A549 (cell line): ENCODE results near the gene SKIL. TPM values are rescaled to one million over a fixed set of nuclear protein-coding genes. Genes with fewer than 3 reads are reported as not detected.
A peak's percentile ranks its signal among the peaks of the same experiment; 100 is the strongest.

ENCODE experiments used
- ATAC-seq, 2 experiments: fragments of 200-7000 bp in 1 of 2; fragments of >200 bp in 1 of 2; cut with Nextera tagmentation in 1 of 2; cut with Tn5 transposase in 1 of 2; 3 replicates each; pipeline versions ENCODE4 v1.8.0 to v1.9.1; 2018 to 2020; ENCODE audit warnings: mild to moderate bottlenecking in 1 of 2, moderate library complexity in 1 of 2
- CTCF ChIA-PET: fragments of 300-600 bp; sonication (Branson Sonifier 250); formaldehyde crosslinking; extraction: SDS; loops from one replicate; lab custom pipeline; 2021; ENCODE audit warnings: antibody characterized with exemption, inconsistent platforms; lab: Yijun Ruan, JAX
- POLR2A ChIA-PET: fragments of 350-600 bp; formaldehyde crosslinking; extraction: SDS; loops from one replicate; lab custom pipeline; 2021; ENCODE audit warnings: antibody characterized with exemption, inconsistent platforms; lab: Yijun Ruan, JAX
- DNase-seq, 2 experiments: peaks; one replicate each; pipeline versions ENCODE4 v3.0.0 to v3.0.0-alpha.2; 2011 to 2016; ENCODE audit warnings: low read depth in 1 of 2, low spot score in 1 of 2
- FAIRE-seq: peaks from 2 replicates; lab custom pipeline; 2011; peaks lifted over from hg19 to GRCh38; lab: Jason Lieb, UNC
- H3K27ac ChIP-seq, 2 experiments: fragments of >200 bp; sonication (Bioruptor Twin); formaldehyde crosslinking; 3 replicates each; pipeline ENCODE4 v1.5.1; 2016 to 2017
- H3K4me1 ChIP-seq: fragments of >200 bp; sonication (Bioruptor Twin); formaldehyde crosslinking; 3 replicates; pipeline ENCODE4 v1.6.1; 2016
- H3K4me2 ChIP-seq: fragments of >200 bp; sonication (Bioruptor Twin); formaldehyde crosslinking; 3 replicates; pipeline ENCODE4 v1.6.1; 2016
- H3K4me3 ChIP-seq: fragments of >200 bp; sonication (Bioruptor Twin); formaldehyde crosslinking; 3 replicates; pipeline ENCODE4 v1.5.1; 2016
- H3K9me3 ChIP-seq: fragments of >200 bp; sonication (Bioruptor Twin); formaldehyde crosslinking; 3 replicates; pipeline ENCODE4 v1.6.1; 2016
- CBX2 ChIP-seq: fragments of 200-600 bp; sonication (generic); IDR thresholded peaks from 2 replicates; pipeline ENCODE4 v1.6.1; 2016; ENCODE audit warnings: low read depth, mild to moderate bottlenecking, borderline replicate concordance
- CHD2 ChIP-seq: fragments of 150-350 bp; IDR thresholded peaks from 2 replicates; pipeline ENCODE4 v1.6.1; 2014; ENCODE audit warnings: low read length; ENCODE audit not compliant: partially characterized antibody
- EHF ChIP-seq: fragments of 250-450 bp; sonication (Bioruptor Pico); IDR thresholded peaks from 2 replicates; pipeline ENCODE4 v1.5.0; 2020; ENCODE audit warnings: mild to moderate bottlenecking
- GATA3 ChIP-seq: IDR thresholded peaks from 2 replicates; pipeline ENCODE4 v1.6.1; 2012; ENCODE audit warnings: borderline replicate concordance
- HEYL ChIP-seq: fragments of 250-450 bp; sonication (Bioruptor Pico); IDR thresholded peaks from 2 replicates; pipeline ENCODE4 v1.8.0; 2021; ENCODE audit warnings: mild to moderate bottlenecking, moderate library complexity
- JUN ChIP-seq, 2 experiments: fragments of >200 bp; sonication (Bioruptor Twin); formaldehyde crosslinking; IDR thresholded peaks; 2 replicates in 1 of 2; 3 replicates in 1 of 2; pipeline ENCODE4 v1.6.1; 2016 to 2017
- NPAS2 ChIP-seq: fragments of 250-450 bp; sonication (Bioruptor Pico); IDR thresholded peaks from 2 replicates; pipeline ENCODE4 v1.8.0; 2022; ENCODE audit warnings: mild to moderate bottlenecking, moderate library complexity, borderline replicate concordance
- PBX3 ChIP-seq: IDR thresholded peaks from 2 replicates; pipeline ENCODE4 v1.6.1; 2012
- PHF8 ChIP-seq: fragments of 200-600 bp; sonication (generic); IDR thresholded peaks from 2 replicates; pipeline ENCODE4 v1.6.1; 2016; ENCODE audit warnings: low read depth, mild to moderate bottlenecking, antibody characterized with exemption, moderate library complexity, borderline replicate concordance
- RAD21 ChIP-seq, 2 experiments: fragments of >200 bp in 1 of 2; sonication (Bioruptor Twin) in 1 of 2; formaldehyde crosslinking in 1 of 2; IDR thresholded peaks in 1 of 2; conservative IDR thresholded peaks in 1 of 2; 2 replicates in 1 of 2; 3 replicates in 1 of 2; pipeline ENCODE4 v1.6.1; 2012 to 2018; ENCODE audit warnings: inconsistent platforms in 1 of 2
- RARB ChIP-seq: fragments of 250-450 bp; sonication (Bioruptor Pico); IDR thresholded peaks from 2 replicates; pipeline ENCODE4 v1.8.0; 2021; ENCODE audit warnings: mild to moderate bottlenecking, moderate library complexity
- RFX5 ChIP-seq: fragments of 450-650 bp; IDR thresholded peaks from 2 replicates; pipeline ENCODE4 v1.7.1; 2014; ENCODE audit warnings: antibody characterized with exemption, mild to moderate bottlenecking, moderate library complexity
- SMC3 ChIP-seq: fragments of >200 bp; sonication (Bioruptor Twin); formaldehyde crosslinking; IDR thresholded peaks from 3 replicates; pipeline ENCODE4 v1.6.1; 2018; ENCODE audit warnings: inconsistent platforms
- ZC3H11A ChIP-seq: fragments of 450-650 bp; IDR thresholded peaks from 2 replicates; pipeline ENCODE4 v1.6.1; 2014; ENCODE audit warnings: antibody characterized with exemption, mild to moderate bottlenecking
- ZFP36 ChIP-seq: fragments of 450-650 bp; IDR thresholded peaks from 2 replicates; pipeline ENCODE4 v1.6.1; 2014; ENCODE audit warnings: borderline replicate concordance; ENCODE audit not compliant: partially characterized antibody
- ZNF302 ChIP-seq: fragments of 250-450 bp; sonication (Bioruptor Pico); IDR thresholded peaks from 2 replicates; pipeline ENCODE4 v1.9.0; 2021; ENCODE audit warnings: inconsistent platforms, mild to moderate bottlenecking, moderate library complexity
- WGBS: methylation state at CpG from one replicate; pipeline ENCODE4 v1.1.6; 2017; ENCODE audit errors: missing lambda C conversion rate; 5-methylcytosine and 5-hydroxymethylcytosine counted together
- polyA plus RNA-seq, 4 experiments: library from polyadenylated mRNA; depleted of rRNA in 3 of 4; stranded (reverse); fragments of >200 nt; fragmentation: RNase III in 1 of 4; extraction: RNeasy Plus Mini Kit Qiagen cat#74134 plus additional on column Dnase treatment in 1 of 4; gene quantifications; 2 replicates in 3 of 4; 3 replicates in 1 of 4; pipeline ENCODE4 v1.2.3, GENCODE V29; 2011 to 2017
- TF ChIP-seq, protein P1 (sequence below): IDR thresholded peaks from 2 replicates; pipeline ENCODE4 v1.6.1; 2012; ENCODE audit warnings: low read depth, borderline replicate concordance
- TF ChIP-seq, protein P2 (sequence below): fragments of >200 bp; sonication (Bioruptor Twin); formaldehyde crosslinking; IDR thresholded peaks from 3 replicates; pipeline ENCODE4 v1.5.1; 2016

The SKIL gene
- polyA plus RNA-seq, 2 of the 4 experiments (the other 2 are of a cell fraction) = 39.6 to 64.2 TPM

GRCh38 chr3:170410428-170411029 lies 53.0 kb downstream of the SKIL start:
- 30% methylated on average over 4 of the region's 4 CpGs for WGBS
- TF ChIP-seq, protein P1, sequence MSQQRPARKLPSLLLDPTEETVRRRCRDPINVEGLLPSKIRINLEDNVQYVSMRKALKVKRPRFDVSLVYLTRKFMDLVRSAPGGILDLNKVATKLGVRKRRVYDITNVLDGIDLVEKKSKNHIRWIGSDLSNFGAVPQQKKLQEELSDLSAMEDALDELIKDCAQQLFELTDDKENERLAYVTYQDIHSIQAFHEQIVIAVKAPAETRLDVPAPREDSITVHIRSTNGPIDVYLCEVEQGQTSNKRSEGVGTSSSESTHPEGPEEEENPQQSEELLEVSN = no peak
- TF ChIP-seq CHD2 (no peak), PBX3 (no peak), GATA3 (peak; percentile 38; the same call in 1 of the 2 replicates), PHF8 (no peak), ZC3H11A (no peak), CBX2 (no peak), SMC3 (peak; percentile 81), ZFP36 (no peak), RAD21 (conservative IDR thresholded peaks at IDR 0.05 in 1 of 2, IDR thresholded peaks at IDR 0.05 in 1 of 2) (peak; percentile 76 to 82), JUN (IDR thresholded peaks at IDR 0.05) (no peak), HEYL (CRISPR knock-in tag) (no peak), RARB (no peak), NPAS2 (no peak)
- TF ChIP-seq, protein P2, sequence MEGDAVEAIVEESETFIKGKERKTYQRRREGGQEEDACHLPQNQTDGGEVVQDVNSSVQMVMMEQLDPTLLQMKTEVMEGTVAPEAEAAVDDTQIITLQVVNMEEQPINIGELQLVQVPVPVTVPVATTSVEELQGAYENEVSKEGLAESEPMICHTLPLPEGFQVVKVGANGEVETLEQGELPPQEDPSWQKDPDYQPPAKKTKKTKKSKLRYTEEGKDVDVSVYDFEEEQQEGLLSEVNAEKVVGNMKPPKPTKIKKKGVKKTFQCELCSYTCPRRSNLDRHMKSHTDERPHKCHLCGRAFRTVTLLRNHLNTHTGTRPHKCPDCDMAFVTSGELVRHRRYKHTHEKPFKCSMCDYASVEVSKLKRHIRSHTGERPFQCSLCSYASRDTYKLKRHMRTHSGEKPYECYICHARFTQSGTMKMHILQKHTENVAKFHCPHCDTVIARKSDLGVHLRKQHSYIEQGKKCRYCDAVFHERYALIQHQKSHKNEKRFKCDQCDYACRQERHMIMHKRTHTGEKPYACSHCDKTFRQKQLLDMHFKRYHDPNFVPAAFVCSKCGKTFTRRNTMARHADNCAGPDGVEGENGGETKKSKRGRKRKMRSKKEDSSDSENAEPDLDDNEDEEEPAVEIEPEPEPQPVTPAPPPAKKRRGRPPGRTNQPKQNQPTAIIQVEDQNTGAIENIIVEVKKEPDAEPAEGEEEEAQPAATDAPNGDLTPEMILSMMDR = peak; percentile 77
- POLR2A ChIA-PET = interaction anchor here (1.8 kb wide), 1 partner anchor 54 kb away, joined by 11 read pairs; the partner anchor contains the start of gene SKIL
- DNase-seq (peak; percentile 36 to 41), FAIRE-seq (no peak), ATAC-seq (peak in 1 of 2 experiments; percentile 48; a peak in 3 of 6 replicates)
- Histone ChIP-seq H3K4me1 (peaks cover 9% of the 10 kb centered on the region; the same call in 2 of the 3 replicates), H3K4me2 (no peak overlapping the region), H3K27ac (no peak overlapping the region), H3K4me3 (no peak overlapping the region), H3K9me3 (no peaks in the 10 kb centered on the region)
- CTCF ChIA-PET = interaction anchor here (0.6 to 10.5 kb wide), 20 partner anchors 12 to 647 kb away, joined by 3 to 277 read pairs (median 3); partner anchors contain the start of gene SKIL

DNA sequence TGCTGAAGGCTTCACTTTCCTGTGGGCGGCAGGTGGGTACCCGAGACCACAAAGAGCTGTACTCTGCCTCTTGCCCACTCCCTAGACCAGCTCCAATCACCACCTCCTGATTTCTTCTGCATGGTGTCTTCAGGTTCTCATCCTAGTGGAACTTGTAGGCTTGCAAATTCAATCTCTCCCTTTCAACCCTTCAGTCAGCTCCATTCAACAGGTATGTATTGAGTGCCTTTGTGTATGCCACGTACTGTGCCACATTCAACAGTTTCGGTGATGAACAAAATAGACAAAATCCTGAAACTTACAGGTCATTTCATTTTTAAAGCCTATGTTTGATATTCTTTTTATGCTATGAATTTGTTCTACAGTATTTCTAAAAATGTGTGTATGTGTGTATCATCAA lies 55.8 kb downstream of the SKIL start:
- TF ChIP-seq, protein P1 = no peak
- no peak for TF ChIP-seq ZNF302 (CRISPR knock-in tag)
- FAIRE-seq (no peak), DNase-seq (no peak), ATAC-seq (no peak)
- Histone ChIP-seq H3K9me3 (no peaks in the 10 kb centered on the region), H3K4me2 (no peak overlapping the region), H3K27ac (no peak overlapping the region), H3K4me3 (no peak overlapping the region), H3K4me1 (peaks cover under 1% of the 10 kb centered on the region; the same call in 1 of the 3 replicates)
- ChIA-PET CTCF (interaction anchor here (0.6 to 10.5 kb wide), 38 partner anchors 9 to 449 kb away, joined by 3 to 277 read pairs (median 6); no protein-coding TSS in a partner anchor), POLR2A (no interaction called here)
- 98% methylated on average over 4 of the region's 4 CpGs for WGBS

DNA sequence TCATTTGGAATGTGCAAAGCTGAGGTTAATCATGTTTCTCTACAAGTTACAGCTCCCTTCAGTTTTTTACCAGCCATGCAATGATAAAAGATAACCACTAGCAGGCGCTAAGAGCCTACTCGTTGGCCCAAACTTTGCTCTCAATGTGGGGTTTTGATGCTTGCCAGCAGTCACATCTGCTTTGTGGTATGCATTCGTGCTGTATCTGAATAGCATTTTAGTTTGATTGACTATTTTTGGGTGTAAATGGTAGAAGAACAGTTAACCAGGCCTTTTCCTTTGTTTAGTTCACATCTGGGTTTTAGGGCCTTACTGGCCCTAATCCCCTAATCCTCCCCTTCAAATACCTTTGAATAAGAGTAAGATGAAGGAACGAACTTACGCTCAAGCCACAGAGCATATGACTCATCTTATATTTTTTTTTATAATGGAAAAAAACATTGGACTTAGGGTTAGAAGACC lies 56.7 kb downstream of the SKIL start:
- ChIA-PET CTCF (interaction anchor here (0.6 to 10.5 kb wide), 63 partner anchors 8 to 448 kb away, joined by 3 to 277 read pairs (median 4); no protein-coding TSS in a partner anchor), POLR2A (interaction anchor here (0.8 kb wide), 1 partner anchor 397 kb away, joined by 3 read pairs; no protein-coding TSS in a partner anchor)
- no peak overlapping the region for H3K27ac ChIP-seq
- peak; percentile 97 for TF ChIP-seq SMC3
- peak; percentile 97 to 98 for TF ChIP-seq RAD21 (conservative IDR thresholded peaks at IDR 0.05 in 1 of 2, IDR thresholded peaks at IDR 0.05 in 1 of 2)
- no peak for TF ChIP-seq ZNF302 (CRISPR knock-in tag)
- TF ChIP-seq RFX5 = no peak
- TF ChIP-seq, protein P2 = peak; percentile 96
- TF ChIP-seq EHF (CRISPR knock-in tag) = no peak
- no peak for TF ChIP-seq PBX3
- FAIRE-seq (no peak), ATAC-seq (peak; percentile 62 to 84; a peak in 5 of 6 replicates), DNase-seq (peak; percentile 49 to 63)
- no peak overlapping the region for H3K4me2 ChIP-seq
- no peak overlapping the region for H3K4me3 ChIP-seq
- 36% methylated on average over 5 of the region's 5 CpGs for WGBS
- no peaks in the 10 kb centered on the region for H3K4me1 ChIP-seq
- H3K9me3 ChIP-seq = no peaks in the 10 kb centered on the region
